Measurements from ENCODE around the gene ADGRL2. TPM values are rescaled to one million over a fixed set of nuclear protein-coding genes. Genes with fewer than 3 reads are reported as not detected.

The ADGRL2 gene
- total and polyA plus RNA-seq, 4 donors, result 5.6 to 62.7 (median 37.0) TPM

DNA sequence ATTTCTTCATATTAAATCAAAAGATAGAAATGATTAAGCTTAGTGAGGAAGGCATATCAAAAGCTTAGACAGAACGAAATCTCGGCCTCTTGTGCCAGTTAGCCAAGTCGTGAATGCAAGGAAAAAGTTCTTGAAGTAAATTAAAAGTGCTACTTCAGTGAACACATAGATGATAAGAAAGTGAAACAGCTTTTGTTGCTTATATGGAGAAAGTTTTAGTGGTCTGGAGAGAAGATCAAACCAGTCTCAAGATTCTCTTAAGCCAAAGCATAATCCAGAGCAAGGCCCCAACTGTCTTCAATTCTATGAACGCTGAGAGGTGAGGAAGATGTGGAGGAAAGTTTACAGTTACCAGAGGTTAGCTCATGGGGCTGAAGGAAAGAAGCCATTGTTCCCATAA lies 88.4 kb downstream of the ADGRL2 start:
- 82 to 84% methylated on average over 4 of the region's 4 CpGs for WGBS, 2 donors
- Histone ChIP-seq H3K4me3 (ENCODE audit: low read length in 2 of 2) (no peak overlapping the region), H3K27me3 (ENCODE audit: control insufficient read depth in 1 of 2, insufficient read depth in 2 of 2, low read length in 1 of 2) (no peaks in the 10 kb centered on the region), H3K4me1 (ENCODE audit: control insufficient read depth in 1 of 2, insufficient read depth in 2 of 2, low read length in 2 of 2) (peaks cover 0 to 4% of the 10 kb centered on the region in 2 donors), H3K9me3 (ENCODE audit: control insufficient read depth, low read length) (no peaks in the 10 kb centered on the region), H3K36me3 (ENCODE audit: control insufficient read depth in 1 of 2, insufficient read depth in 2 of 2, low read length in 1 of 2) (no peaks in the 10 kb centered on the region), H3K27ac (ENCODE audit: low read depth in 1 of 2, low read length in 2 of 2) (peak overlapping the region in 1 of 2 donors; percentile 60)
- DNase-seq (no peak), ATAC-seq (ENCODE audit: low FRiP score) (no peak)
- intact Hi-C loops (cut with DNase I), result no loop called here

DNA sequence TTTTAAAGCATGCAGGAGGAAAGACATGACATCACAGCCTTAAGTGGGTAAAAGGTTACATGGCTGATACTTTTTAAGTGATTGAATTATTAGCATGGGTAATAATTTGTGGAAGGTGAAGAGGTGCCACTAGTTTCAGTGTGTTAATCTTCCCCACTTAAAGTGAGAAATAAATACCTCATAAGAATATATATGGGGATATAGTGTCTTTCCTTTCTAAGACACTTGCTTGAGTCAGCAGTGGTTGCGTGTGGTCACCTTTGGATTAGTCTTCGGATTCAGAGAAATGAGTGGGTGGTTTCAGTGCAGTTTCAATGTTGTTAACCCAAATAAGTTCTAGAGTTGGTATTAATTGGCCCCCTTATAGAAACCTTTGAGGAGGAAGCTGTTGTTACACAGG lies 94.1 kb downstream of the ADGRL2 start:
- ATAC-seq (ENCODE audit: low FRiP score) (no peak), DNase-seq (no peak)
- intact Hi-C loops (cut with DNase I), result no loop called here
- Histone ChIP-seq H3K9me3 (ENCODE audit: control insufficient read depth, low read length) (no peaks in the 10 kb centered on the region), H3K4me1 (ENCODE audit: control insufficient read depth in 1 of 2, insufficient read depth in 2 of 2, low read length in 2 of 2) (peaks cover 0 to 2% of the 10 kb centered on the region in 2 donors), H3K36me3 (ENCODE audit: control insufficient read depth in 1 of 2, insufficient read depth in 2 of 2, low read length in 1 of 2) (no peaks in the 10 kb centered on the region), H3K27ac (ENCODE audit: low read depth in 1 of 2, low read length in 2 of 2) (no peak overlapping the region), H3K4me3 (ENCODE audit: low read length in 2 of 2) (no peak overlapping the region), H3K27me3 (ENCODE audit: control insufficient read depth in 1 of 2, insufficient read depth in 2 of 2, low read length in 1 of 2) (no peaks in the 10 kb centered on the region)
- 79 to 88% methylated on average over 2 of the region's 2 CpGs for WGBS, 2 donors

DNA sequence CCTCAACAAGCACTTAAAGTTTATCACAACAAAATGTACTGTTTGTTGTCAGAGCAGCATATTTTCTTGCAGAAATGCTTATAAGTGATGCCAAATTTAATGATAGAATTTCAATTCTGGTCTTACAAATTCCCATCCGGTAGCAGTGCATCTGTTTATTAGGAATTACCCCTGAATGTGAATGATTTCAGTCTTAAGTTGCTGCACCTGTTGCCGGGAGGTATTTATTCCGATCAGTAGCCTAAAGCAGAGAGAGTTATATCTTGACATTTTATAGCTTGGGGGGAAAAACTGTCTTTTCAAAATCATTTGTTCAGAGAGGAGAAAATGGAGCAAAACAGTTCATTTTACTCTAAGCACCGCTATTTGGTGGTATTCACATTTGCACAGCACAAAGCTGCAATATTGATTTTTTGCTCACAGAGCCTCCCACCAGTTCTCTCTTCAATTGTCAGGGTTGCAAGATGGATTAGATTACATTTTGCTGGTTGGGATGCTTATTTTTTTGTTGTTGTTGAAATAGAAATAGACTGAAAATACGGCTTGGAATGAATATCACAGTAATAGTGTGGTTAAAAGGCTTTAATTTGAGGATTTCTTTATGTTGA lies 98.6 kb downstream of the ADGRL2 start:
- Histone ChIP-seq H3K36me3 (ENCODE audit: control insufficient read depth in 1 of 2, insufficient read depth in 2 of 2, low read length in 1 of 2) (no peaks in the 10 kb centered on the region), H3K9me3 (ENCODE audit: control insufficient read depth, low read length) (no peaks in the 10 kb centered on the region), H3K27me3 (ENCODE audit: control insufficient read depth in 1 of 2, insufficient read depth in 2 of 2, low read length in 1 of 2) (no peaks in the 10 kb centered on the region), H3K27ac (ENCODE audit: low read depth in 1 of 2, low read length in 2 of 2) (no peak overlapping the region), H3K4me3 (ENCODE audit: low read length in 2 of 2) (no peak overlapping the region), H3K4me1 (ENCODE audit: control insufficient read depth in 1 of 2, insufficient read depth in 2 of 2, low read length in 2 of 2) (no peaks in the 10 kb centered on the region)
- intact Hi-C loops (cut with DNase I), result no loop called here
- WGBS, 2 donors, result 96 to 99% methylated on average over 5 of the region's 5 CpGs
- ATAC-seq (ENCODE audit: low FRiP score) (no peak), DNase-seq (no peak)

GRCh38 chr1:81907575-81907974 lies 106.8 kb downstream of the ADGRL2 start:
- Histone ChIP-seq H3K4me3 (ENCODE audit: low read length in 2 of 2) (no peak overlapping the region), H3K9me3 (ENCODE audit: control insufficient read depth, low read length) (no peaks in the 10 kb centered on the region), H3K27me3 (ENCODE audit: control insufficient read depth in 1 of 2, insufficient read depth in 2 of 2, low read length in 1 of 2) (no peaks in the 10 kb centered on the region), H3K4me1 (ENCODE audit: control insufficient read depth in 1 of 2, insufficient read depth in 2 of 2, low read length in 2 of 2) (no peaks in the 10 kb centered on the region), H3K36me3 (ENCODE audit: control insufficient read depth in 1 of 2, insufficient read depth in 2 of 2, low read length in 1 of 2) (no peaks in the 10 kb centered on the region), H3K27ac (ENCODE audit: low read depth in 1 of 2, low read length in 2 of 2) (no peak overlapping the region)
- intact Hi-C loops (cut with DNase I), result no loop called here
- DNase-seq (no peak), ATAC-seq (ENCODE audit: low FRiP score) (no peak)
- 92 to 97% methylated on average over 2 of the region's 2 CpGs for WGBS, 2 donors

DNA sequence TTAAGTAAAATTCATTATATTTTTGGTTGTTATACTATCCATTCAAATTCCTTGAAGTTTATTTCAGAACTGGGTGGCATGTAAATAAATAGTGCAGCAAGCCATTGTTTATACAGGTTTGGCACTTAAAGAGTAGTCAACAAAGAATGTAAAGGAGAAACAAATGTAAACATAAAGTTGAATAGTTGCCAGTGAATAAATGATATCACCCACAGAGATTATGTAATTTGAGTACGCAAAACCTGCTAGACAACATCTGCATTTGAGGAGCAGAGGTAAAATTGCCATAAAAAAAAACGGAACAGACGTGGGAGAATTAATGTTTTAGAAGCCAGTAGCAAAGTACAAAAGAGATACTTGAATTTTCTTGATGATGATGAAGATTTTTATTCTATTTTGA lies 111.6 kb downstream of the ADGRL2 start:
- no peaks in the 10 kb centered on the region for H3K27me3 ChIP-seq (ENCODE audit: control insufficient read depth in 1 of 2, insufficient read depth in 2 of 2, low read length in 1 of 2)
- ATAC-seq (ENCODE audit: low FRiP score) (no peak), DNase-seq (no peak)
- no peaks in the 10 kb centered on the region for H3K4me1 ChIP-seq (ENCODE audit: control insufficient read depth in 1 of 2, insufficient read depth in 2 of 2, low read length in 2 of 2)
- no peaks in the 10 kb centered on the region for H3K36me3 ChIP-seq (ENCODE audit: control insufficient read depth in 1 of 2, insufficient read depth in 2 of 2, low read length in 1 of 2)
- H3K27ac ChIP-seq (ENCODE audit: low read depth in 1 of 2, low read length in 2 of 2), result no peak overlapping the region
- intact Hi-C loops (cut with DNase I), result no loop called here
- H3K4me3 ChIP-seq (ENCODE audit: low read length in 2 of 2), result no peak overlapping the region
- H3K9me3 ChIP-seq (ENCODE audit: control insufficient read depth, low read length), result no peaks in the 10 kb centered on the region
- WGBS, 2 donors, result 92 to 97% methylated on average over 3 of the region's 3 CpGs

- intact Hi-C loops (cut with DNase I), result no loop called here
- Histone ChIP-seq H3K4me3 (ENCODE audit: low read length in 2 of 2) (no peak overlapping the region), H3K9me3 (ENCODE audit: control insufficient read depth, low read length) (no peaks in the 10 kb centered on the region), H3K36me3 (ENCODE audit: control insufficient read depth in 1 of 2, insufficient read depth in 2 of 2, low read length in 1 of 2) (no peaks in the 10 kb centered on the region), H3K27ac (ENCODE audit: low read depth in 1 of 2, low read length in 2 of 2) (no peak overlapping the region), H3K4me1 (ENCODE audit: control insufficient read depth in 1 of 2, insufficient read depth in 2 of 2, low read length in 2 of 2) (no peaks in the 10 kb centered on the region), H3K27me3 (ENCODE audit: control insufficient read depth in 1 of 2, insufficient read depth in 2 of 2, low read length in 1 of 2) (no peaks in the 10 kb centered on the region)
- WGBS, 2 donors, result 83 to 84% methylated on average over 3 of the region's 3 CpGs
- ATAC-seq (ENCODE audit: low FRiP score) (no peak), DNase-seq (no peak)
Observed at GRCh38 chr1:81915937-81916336, 115.2 kb downstream of the ADGRL2 start.

- ATAC-seq (ENCODE audit: low FRiP score) (peak; percentile 52), DNase-seq (peak in 1 of 2 donors; percentile 52)
- Histone ChIP-seq H3K4me1 (ENCODE audit: control insufficient read depth in 1 of 2, insufficient read depth in 2 of 2, low read length in 2 of 2) (no peaks in the 10 kb centered on the region), H3K36me3 (ENCODE audit: control insufficient read depth in 1 of 2, insufficient read depth in 2 of 2, low read length in 1 of 2) (no peaks in the 10 kb centered on the region), H3K9me3 (ENCODE audit: control insufficient read depth, low read length) (no peaks in the 10 kb centered on the region), H3K27me3 (ENCODE audit: control insufficient read depth in 1 of 2, insufficient read depth in 2 of 2, low read length in 1 of 2) (no peaks in the 10 kb centered on the region), H3K27ac (ENCODE audit: low read depth in 1 of 2, low read length in 2 of 2) (no peak overlapping the region), H3K4me3 (ENCODE audit: low read length in 2 of 2) (no peak overlapping the region)
- intact Hi-C loops (cut with DNase I), result no loop called here
- 57 to 65% methylated on average over 6 of the region's 6 CpGs for WGBS, 2 donors
Observed at GRCh38 chr1:81920245-81920740, 119.6 kb downstream of the ADGRL2 start.

- H3K27me3 ChIP-seq (ENCODE audit: control insufficient read depth in 1 of 2, insufficient read depth in 2 of 2, low read length in 1 of 2), result no peaks in the 10 kb centered on the region
- no peaks in the 10 kb centered on the region for H3K4me1 ChIP-seq (ENCODE audit: control insufficient read depth in 1 of 2, insufficient read depth in 2 of 2, low read length in 2 of 2)
- 32 to 43% methylated on average over 2 of the region's 2 CpGs for WGBS, 2 donors
- no peaks in the 10 kb centered on the region for H3K36me3 ChIP-seq (ENCODE audit: control insufficient read depth in 1 of 2, insufficient read depth in 2 of 2, low read length in 1 of 2)
- H3K9me3 ChIP-seq (ENCODE audit: control insufficient read depth, low read length), result no peaks in the 10 kb centered on the region
- DNase-seq (no peak), ATAC-seq (ENCODE audit: low FRiP score) (no peak)
- no peak overlapping the region for H3K4me3 ChIP-seq (ENCODE audit: low read length in 2 of 2)
- intact Hi-C loops (cut with DNase I), result no loop called here
- H3K27ac ChIP-seq (ENCODE audit: low read depth in 1 of 2, low read length in 2 of 2), result no peak overlapping the region
Observed at GRCh38 chr1:81920886-81921285, 120.2 kb downstream of the ADGRL2 start.

DNA sequence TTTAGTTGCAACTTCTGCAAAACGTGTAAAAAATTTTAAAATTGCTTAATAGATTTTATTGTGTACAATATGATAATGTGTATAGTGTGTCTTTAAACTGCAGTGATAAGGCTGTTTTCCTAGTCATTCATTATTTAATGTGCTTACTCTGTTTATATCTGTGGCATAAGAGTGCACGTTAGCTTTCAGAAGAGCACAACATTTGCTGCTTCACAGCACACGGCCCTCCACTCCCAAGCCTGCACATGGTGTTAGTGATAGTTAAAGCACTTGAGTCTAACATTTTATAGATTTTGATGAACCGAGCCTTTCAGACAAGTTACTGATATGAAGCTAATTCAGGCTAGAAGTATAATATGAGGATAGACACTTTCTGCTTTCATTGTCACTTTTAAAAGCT lies 120.6 kb downstream of the ADGRL2 start:
- Histone ChIP-seq H3K4me3 (ENCODE audit: low read length in 2 of 2) (no peak overlapping the region), H3K27me3 (ENCODE audit: control insufficient read depth in 1 of 2, insufficient read depth in 2 of 2, low read length in 1 of 2) (no peaks in the 10 kb centered on the region), H3K9me3 (ENCODE audit: control insufficient read depth, low read length) (no peaks in the 10 kb centered on the region), H3K36me3 (ENCODE audit: control insufficient read depth in 1 of 2, insufficient read depth in 2 of 2, low read length in 1 of 2) (no peaks in the 10 kb centered on the region), H3K27ac (ENCODE audit: low read depth in 1 of 2, low read length in 2 of 2) (no peak overlapping the region), H3K4me1 (ENCODE audit: control insufficient read depth in 1 of 2, insufficient read depth in 2 of 2, low read length in 2 of 2) (no peaks in the 10 kb centered on the region)
- 44 to 54% methylated on average over 4 of the region's 4 CpGs for WGBS, 2 donors
- ATAC-seq (ENCODE audit: low FRiP score), result no peak
- no peak for DNase-seq
- intact Hi-C loops (cut with DNase I), result no loop called here
